IPS DF 4.7 (cell line): ENCODE measurements around the gene NLRC3.
A peak's percentile ranks its signal among the peaks of the same experiment; 100 is the strongest.
"Not testable (repeated sequence)": the region's sequence is repeated elsewhere in the genome, so short reads cannot be mapped to it uniquely, and the experiment has no call there.

ENCODE experiments used
- DNase-seq: peaks from one replicate; pipeline ENCODE4 v3.0.0-alpha.2; 2013; ENCODE audit warnings: low spot score; ENCODE audit errors: extremely low read depth

Gene NLRC3, protein sequence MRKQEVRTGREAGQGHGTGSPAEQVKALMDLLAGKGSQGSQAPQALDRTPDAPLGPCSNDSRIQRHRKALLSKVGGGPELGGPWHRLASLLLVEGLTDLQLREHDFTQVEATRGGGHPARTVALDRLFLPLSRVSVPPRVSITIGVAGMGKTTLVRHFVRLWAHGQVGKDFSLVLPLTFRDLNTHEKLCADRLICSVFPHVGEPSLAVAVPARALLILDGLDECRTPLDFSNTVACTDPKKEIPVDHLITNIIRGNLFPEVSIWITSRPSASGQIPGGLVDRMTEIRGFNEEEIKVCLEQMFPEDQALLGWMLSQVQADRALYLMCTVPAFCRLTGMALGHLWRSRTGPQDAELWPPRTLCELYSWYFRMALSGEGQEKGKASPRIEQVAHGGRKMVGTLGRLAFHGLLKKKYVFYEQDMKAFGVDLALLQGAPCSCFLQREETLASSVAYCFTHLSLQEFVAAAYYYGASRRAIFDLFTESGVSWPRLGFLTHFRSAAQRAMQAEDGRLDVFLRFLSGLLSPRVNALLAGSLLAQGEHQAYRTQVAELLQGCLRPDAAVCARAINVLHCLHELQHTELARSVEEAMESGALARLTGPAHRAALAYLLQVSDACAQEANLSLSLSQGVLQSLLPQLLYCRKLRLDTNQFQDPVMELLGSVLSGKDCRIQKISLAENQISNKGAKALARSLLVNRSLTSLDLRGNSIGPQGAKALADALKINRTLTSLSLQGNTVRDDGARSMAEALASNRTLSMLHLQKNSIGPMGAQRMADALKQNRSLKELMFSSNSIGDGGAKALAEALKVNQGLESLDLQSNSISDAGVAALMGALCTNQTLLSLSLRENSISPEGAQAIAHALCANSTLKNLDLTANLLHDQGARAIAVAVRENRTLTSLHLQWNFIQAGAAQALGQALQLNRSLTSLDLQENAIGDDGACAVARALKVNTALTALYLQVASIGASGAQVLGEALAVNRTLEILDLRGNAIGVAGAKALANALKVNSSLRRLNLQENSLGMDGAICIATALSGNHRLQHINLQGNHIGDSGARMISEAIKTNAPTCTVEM

DNA sequence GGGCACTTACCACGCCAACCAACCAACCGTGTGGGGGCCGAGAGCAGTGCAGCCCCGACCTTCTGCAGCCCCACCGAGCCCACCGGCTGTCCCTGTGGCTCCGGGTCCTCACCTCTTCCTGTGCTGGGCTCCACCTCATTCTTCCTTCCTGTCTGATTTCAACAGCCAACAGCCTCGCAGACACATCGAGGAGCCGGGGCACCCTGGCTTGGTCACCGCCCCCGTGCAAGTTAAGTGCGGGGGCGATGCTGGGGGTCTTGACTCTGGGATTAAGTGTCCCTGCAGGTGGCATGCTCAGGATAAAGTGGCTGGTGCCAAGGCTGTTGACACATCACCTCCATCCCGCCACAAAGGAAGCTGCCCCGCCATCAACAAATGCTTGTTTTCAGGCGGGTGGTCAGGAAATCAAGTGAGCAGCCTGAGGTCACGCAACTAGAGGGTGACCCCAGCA is at the start of gene NLRC3:
TSS of gene NLRC3 (minus strand) at position 102 of the 451 bp plus-strand sequence. CDS start 12,367 bp downstream, outside the sequence.
- DNase-seq, result no peak

DNA sequence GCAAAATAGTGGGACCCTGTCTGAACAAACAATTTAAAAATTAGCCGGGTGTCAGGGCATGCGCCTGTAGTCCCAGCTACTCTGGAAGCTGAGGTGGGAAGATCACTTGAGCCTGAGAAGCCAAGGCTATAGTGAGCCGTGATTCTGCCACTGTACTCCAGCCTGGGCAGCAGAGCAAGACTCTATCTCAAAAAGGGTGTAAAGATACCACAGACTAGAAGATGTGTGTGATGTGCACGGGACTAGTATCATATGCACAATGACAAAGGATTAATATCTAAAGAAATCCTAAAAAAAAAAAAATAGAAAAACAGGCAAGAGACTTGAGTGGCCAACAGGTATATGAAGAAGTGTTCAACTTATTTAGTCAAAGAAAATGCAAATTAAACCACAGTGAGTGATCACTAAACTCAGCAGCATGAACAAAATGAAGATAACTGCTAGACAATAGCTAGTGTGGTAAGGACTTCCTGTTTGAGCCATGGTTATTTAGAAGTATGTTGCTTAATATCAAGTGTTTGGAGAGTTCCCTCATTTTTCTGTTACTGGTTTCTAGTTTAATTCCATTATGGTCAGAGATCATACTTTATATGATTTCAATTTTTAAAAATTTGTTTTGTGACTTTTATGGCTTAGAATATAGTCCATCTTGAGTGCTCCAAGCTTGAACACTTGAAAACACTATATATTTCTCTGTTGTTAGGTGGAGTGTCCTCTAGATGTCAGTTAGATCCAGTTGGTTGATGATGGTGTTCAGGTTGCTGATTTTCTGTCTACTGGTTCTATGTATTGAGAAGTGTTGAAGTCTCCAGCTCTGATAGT is 48.9 kb upstream of the NLRC3 start:
- DNase-seq, result no peak

DNA sequence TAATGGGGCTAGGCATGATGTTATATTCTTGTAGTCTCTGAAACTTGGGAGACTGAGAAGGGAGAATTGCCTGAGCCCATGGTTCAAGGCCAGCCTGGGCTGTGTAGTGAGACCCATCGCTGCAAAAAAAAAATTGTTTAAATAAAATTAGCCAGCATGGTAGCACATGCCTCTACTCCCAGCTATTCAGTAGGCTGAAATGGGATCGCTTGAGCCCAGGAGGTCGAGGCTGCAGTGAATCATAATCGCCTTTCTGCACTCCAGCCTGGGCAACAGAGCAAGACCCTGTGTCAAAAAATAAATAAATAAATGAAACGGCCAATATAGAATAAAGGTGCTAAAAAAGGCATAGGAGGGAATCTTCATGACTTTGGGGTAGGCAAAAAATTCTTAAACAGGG is 48.1 kb upstream of the NLRC3 start:
- DNase-seq, result no peak

DNA sequence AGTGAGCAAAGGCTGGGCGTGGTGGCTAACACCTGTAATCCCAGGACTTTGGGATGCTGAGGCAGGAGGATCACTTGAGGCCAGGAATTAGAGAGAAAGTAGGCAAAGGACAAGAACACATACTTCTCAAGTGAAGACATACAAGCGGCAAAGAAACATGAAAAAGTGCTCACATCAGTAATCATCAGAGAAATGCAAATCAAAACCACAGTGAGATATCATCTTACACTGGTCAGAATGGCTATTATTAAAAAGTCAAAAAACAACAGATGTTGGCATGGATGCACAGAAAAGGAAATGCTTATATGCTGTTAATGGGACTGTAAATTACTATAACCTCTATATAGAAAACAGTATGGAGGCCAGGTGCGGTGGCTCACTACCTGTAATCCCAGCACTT is 46.4 kb upstream of the NLRC3 start:
- DNase-seq, result no peak

DNA sequence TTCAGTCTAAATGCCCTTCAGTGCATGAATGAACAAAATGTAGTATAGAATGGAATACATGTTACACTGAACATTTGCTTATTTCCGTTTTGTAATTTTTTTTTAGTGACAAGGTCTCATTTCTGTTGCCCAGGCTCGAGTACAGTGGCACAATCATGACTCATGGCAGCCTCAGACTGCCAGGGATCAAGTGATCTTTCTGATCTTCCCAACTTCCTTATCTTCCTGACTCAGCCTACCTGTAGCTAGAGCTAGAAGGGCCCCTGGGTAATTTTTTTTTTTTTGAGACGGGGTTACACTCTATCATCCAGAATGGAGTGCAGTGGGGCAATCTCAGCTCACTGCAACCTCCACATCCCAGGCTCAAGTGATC is 41.6 kb upstream of the NLRC3 start:
- DNase-seq, result no peak

DNA sequence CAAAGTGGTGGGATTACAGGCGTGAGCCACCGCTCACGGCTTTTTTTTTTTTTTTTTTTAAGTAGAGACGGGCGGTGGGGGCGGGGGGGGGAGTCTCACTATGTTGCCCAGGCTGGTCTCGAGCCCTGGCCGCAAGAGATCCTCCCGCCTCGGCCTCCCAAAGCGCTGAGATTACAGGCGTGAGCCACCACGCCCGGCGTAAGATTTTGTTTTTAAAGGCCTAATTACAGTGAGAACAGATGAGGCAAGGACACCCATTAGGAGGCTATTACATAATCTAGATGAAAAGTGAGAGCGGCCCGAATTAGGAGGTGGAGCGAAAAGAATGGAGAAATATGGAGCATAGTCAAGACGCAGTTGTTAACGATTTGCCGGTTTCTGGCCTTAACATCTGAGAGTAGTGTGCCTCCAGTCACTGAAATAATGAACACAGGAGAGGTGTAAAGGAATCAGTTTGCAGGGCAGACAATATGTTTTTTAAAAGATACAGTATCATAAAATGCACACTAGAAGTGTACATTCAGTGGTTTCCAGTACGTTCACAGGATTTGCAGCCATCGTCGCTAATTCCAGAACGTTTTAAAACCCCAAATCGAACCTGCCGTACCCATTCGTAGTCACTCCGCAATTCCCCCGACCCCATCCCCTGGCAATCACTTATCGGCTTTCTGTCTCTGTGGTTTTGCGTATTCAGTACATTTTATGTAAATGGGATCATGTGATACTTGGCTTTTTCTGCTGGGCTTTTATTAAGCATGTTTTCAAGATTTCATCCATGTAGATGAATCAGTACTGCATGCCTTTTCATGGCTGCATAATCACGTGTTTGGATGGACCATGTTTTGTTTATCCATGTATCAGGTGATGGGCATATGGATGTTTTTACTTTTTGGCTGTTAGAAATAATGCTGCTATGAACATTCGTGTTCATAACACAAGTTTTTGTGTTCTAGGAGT is 35.6 kb upstream of the NLRC3 start:
- DNase-seq, result no peak

DNA sequence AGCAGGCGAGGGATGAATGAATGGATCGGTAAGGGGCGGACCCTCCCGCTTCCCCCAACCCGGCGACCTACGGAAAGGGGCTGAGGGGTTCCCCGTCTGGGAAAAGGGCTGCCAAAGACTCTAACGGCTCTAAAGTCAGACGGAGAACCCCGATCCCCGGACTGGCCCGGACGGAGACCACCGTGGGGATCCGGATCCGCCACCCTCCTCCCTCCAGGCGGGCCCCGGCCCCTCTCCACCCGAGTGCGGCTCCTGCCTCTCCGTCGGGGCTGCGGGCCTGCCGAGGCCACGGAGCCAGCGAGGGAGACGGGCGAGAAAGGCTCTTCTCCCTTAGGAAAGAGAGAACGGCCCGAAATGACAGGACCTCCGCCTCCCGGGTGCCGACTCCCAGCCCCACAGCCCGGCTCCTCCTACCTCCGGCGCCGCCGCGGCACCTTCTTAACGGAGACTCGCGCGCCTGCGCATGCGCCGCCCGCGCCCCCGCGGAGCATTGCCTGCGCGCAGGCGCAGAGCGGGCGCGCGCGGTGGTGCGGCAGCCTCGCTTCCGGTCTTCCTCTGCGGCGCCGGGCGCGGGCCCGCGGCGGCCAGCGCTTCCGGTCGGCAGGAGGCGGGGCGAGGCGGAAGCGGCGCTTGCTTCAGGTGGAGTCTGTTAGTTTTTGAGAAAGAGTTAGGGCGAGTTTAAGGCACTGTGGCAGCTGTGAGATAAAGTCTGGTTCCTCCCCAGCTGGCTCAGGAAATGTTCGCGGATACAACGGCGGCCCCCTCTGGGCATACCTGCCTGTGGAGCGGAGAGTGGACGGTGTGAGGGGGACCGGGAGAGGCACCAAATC is 34.2 kb upstream of the NLRC3 start, which contains the start of gene SLX4:
TSS of gene SLX4 (minus strand) at position 461 of the 830 bp plus-strand sequence. CDS start 2,642 bp downstream, outside the sequence.
- DNase-seq, result peak; percentile 44

DNA sequence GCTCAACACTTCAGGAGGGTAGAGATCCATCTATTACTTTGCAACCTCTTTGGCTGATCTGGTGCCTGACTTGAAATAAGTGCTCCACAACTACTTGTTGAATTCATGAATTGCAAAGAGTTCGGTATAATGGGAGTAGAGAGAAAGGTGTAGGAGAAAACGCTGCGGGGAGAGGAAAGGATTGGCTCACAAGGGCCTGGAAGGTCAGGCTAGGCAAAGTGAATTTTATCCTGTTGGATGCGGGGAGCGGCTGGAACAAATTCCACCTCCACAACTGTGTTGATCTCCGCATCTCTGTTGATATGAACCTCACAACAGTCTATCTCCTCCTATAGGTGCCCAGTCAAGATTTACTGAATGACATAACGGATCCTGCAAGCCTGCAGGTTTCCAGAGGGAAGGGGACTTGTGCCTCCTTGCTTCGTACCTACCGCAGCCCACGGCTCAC is 33.5 kb upstream of the NLRC3 start:
- no peak for DNase-seq

DNA sequence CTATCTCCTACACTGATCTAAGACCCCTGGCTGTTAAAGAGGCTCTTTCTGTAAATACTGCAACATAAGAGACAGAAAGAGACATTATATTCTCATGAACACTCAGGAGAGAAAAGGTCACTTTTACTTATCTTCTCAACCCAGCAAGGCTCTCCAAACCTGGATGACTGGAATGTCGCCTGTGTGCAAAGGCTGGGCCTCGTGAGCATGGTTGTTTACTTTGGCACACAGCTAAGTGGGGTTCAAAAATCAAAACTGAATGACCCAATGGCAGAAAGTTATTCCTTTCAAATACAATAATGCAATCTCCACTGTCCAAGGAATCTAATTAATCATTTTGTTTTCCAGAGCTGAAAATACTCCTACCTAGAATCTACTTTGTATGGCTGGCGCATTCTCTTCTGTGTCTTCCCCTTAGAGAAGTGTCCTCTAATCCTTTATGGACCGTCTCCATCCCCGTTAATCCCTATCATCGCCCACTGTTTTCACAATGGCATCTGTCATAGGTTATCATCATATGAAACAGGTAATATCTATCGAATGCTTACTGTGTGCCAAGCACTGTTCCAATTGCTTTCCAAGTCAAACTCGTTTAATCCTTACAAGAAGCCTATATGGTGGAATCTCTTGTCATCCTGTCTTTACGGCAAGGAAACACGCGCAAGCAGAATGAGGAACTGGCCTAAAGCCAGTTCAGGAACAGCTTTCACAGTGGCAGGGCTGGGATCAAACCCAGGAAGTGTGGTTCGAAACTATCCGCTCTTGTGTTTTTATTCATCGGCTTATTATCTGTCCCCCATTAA is 32.9 kb upstream of the NLRC3 start:
- no peak for DNase-seq

DNA sequence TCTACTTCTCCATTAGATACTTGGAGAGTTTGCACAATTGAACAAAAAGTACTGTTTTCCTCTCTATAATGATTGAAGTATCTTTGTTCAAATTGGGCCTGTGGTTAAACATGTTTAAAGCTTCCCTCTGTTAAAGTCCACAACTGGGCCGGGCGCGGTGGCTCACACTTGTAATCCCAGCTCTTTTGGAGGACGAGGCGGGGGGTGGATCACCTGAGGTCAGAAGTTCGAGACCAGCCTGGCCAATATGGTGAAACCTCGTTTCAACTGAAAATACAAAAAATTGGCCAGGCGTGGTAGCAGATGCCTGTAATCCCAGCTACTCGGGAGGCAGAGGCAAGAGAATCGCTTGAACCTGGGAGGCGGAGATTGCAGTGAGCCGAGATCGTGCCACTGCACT is 31.8 kb upstream of the NLRC3 start:
- not testable (repeated sequence) for DNase-seq

DNA sequence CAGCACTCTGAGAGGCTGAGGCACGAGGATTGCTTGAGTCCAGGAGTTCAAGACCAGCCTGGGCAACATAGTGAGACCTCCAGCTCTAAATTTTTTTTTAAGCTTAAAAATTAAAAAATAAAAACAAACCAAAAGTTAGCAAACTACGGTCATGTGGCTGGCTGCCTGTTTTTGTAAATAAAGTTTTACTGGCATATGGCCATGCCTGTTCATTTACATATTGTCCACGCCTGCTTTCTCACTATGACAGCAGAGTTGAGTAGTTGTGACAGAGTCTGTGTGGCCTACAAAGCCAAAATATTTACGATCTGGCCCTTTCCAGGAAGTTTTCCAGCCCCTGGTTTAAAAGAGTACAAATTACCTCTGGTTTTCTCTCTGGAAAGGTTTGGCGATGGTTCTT is 30.9 kb upstream of the NLRC3 start:
- no peak for DNase-seq

DNA sequence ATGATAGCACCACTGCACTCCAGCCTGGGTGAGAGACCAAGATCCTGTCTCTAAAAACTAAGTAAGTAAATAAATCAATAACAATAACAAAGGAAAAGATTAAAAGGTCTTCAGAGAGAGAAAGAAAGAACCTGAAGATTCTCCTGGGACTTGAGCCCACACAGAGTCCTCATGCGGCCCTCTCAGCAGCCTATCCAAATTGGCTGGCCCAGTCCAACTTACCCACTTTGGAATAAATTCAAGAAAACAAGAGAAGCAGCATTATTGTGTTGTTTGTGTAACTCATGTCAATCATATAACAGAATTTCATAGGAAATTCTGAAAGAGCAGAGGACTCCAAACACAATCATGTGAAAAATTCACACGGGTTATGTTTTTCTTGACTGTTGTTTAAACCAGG is 30.4 kb upstream of the NLRC3 start:
- no peak for DNase-seq

DNA sequence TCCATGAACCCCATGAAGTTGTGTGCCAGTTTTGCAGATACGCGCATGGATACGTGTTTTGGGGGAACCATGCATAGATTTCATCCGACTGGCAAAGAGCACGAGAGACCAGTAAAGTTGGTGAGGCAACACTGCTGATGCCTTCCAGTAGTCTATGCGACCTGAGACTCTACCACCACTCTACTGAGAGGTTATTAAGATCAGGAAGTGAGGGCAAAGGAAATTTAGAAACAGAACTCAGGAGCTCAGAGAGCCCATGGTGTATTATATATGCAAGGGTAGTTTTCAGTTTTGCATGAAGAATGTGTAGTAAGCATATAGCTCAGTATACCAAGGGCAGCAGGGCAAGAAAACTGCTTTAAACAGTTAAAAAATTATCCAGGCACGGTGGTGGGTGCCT is 30.0 kb upstream of the NLRC3 start:
- DNase-seq, result no peak

DNA sequence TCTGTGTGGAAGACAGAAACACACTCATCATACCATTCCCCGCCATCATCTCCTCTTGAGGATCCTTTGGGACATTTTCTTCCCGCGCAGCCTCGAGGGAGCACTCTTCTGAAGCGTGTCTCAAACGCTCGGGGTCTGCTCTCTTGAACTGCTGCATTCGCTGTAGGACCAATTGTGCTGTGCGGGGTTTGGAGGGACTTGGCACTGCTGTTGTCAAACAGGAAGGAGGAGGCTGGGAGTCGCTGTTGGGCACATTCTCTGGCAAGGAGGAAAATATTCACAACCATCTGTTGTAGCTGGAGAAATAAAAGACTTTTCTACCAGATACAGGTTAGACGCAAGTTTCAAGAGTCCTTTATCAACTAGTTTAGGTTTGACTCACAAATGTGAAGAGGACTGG is 29.2 kb upstream of the NLRC3 start:
- no peak for DNase-seq

DNA sequence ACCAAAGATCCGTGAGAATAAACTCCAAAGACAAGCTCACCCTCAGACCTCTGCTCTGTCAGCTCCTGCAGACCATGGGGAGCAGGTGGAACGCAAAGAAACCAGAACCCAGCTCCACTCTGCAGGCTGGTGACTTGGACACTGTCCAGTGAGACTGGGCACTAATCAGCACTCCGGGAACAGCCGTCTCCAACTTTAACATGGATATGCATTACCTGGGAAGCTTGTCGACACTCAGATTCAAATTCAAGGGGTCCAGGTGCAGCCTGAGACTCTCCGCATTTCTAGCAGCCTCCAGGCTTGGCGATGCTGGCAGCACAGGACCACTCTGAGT is 25.1 kb upstream of the NLRC3 start:
- DNase-seq, result no peak

DNA sequence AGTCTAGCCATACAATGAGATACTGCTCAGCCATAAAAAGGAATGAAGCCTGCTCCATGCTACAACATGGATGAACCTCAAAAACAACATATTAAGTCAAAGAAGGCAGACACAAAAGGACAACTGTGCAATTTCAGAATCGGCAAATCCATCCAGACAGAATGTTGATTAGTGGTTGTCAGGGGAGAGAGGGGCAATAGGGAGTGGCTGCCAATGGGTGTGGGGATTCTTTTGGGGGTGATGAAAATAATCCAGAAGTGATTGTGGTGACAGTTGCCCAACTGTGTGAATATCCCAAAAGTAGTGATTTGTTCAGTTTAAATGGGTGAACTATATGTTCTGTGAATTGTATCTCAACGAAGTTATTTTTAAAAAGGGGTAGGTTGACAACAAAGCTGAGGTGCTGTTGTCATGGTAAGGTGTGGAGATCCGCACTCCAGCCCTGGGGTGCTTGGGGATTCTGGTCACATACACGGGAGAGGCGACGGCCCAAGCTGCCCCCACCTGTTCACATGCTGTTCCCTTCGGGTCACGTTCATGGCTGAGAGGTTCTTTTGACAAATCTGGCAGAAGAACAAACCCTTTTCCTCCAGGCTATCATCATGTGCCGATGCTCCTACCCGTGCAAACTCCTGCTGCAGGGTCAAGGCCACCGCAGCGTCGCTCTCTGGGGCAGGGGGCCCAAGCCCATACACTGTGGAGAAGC is 24.6 kb upstream of the NLRC3 start:
- no peak for DNase-seq

DNA sequence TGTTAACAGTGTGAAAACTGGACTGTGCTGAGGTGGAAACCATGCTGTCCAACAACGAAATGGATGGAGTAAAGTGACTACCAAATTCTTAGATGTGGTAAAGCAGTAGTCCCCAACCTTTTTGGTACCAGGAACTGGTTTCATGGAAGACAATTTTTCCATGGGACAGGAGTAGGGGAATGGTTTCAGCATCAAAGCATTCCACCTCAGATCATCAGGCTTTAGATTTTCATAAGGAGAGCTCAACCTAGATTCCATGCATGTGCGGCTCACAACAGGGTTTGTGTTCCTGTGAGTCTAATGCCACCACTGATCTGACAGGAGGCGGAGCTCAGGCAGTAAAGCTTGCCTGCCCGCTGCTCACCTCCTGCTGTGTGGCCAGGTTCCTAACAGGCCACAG is 22.7 kb upstream of the NLRC3 start:
- no peak for DNase-seq

DNA sequence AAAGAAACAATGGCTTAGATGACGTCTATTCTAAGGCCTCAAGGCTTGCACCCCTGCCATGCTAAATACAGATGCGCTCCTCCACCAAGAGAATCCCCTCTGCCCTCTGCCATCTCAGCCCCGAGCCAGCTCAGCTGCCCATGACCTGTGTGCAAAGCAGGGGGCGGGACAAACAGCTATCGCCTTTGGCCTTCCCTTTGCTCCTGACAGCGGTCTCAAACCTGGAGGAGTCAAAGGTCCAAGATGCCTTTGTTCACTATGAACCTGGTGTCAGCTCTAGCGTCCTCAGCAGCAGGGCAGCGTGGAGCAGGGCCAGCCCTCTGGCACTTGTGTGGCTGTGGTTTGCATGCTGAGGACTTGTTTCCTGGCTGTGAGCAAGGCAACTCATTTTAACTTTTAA is 21.9 kb upstream of the NLRC3 start:
- DNase-seq, result no peak
